ENCODE data around the gene LMOD1. TPM values are rescaled to one million over a fixed set of nuclear protein-coding genes. Genes with fewer than 3 reads are reported as not detected.

LMOD1 gene
- total RNA-seq, 1 experiment from 2014 or later: not detected

- Histone ChIP-seq H3K9me3 (ENCODE audit: low read depth, low read length, poor library complexity, severe bottlenecking) (no peaks in the 10 kb centered on the region), H3K4me3 (ENCODE audit: low read depth, low read length, poor library complexity, severe bottlenecking) (no peak overlapping the region), H3K27me3 (replicated peaks; ENCODE audit: insufficient read depth, low read depth, low read length, poor library complexity) (no peaks in the 10 kb centered on the region), H3K27ac (ENCODE audit: low read depth, low read length, poor library complexity, severe bottlenecking) (no peak overlapping the region), H3K4me1 (ENCODE audit: insufficient read depth, low read length, poor library complexity, severe bottlenecking) (no peaks in the 10 kb centered on the region), H3K36me3 (ENCODE audit: insufficient read depth, low read length, poor library complexity, severe bottlenecking) (no peaks in the 10 kb centered on the region)
- TF ChIP-seq CTCF (conservative IDR thresholded peaks at IDR 0.05; ENCODE audit: low read depth, low read length): no peak
- TF ChIP-seq EZH2 (IDR thresholded peaks at IDR 0.05; ENCODE audit: borderline replicate concordance, low read depth, low read length, poor library complexity, severe bottlenecking): no peak
- no TSS peak for BruUV-seq (replicated peaks)
- ChIA-PET POLR2A (ENCODE audit: low non-redundant PET) (no interaction called here), CTCF (no interaction called here)
- no peak for DNase-seq (ENCODE audit: low spot score)
- intact Hi-C loops (cut with micrococcal nuclease; ENCODE audit: unreplicated experiment): no loop called here
Observed at GRCh38 chr1:201925981-201926645, 20.2 kb downstream of the LMOD1 start.

- POLR2A ChIA-PET (ENCODE audit: low non-redundant PET): no interaction called here
Observed at GRCh38 chr1:201925301-201925567, 21.1 kb downstream of the LMOD1 start.

GRCh38 chr1:201921952-201922558 lies 24.3 kb downstream of the LMOD1 start:
- DNase-seq (ENCODE audit: low spot score): no peak
- H3K27ac ChIP-seq (ENCODE audit: low read depth, low read length, poor library complexity, severe bottlenecking): no peak overlapping the region
- no peaks in the 10 kb centered on the region for H3K36me3 ChIP-seq (ENCODE audit: insufficient read depth, low read length, poor library complexity, severe bottlenecking)
- BruUV-seq (replicated peaks): no TSS peak
- intact Hi-C loops (cut with micrococcal nuclease; ENCODE audit: unreplicated experiment): no loop called here
- ChIA-PET POLR2A (ENCODE audit: low non-redundant PET) (no interaction called here), CTCF (no interaction called here)
- H3K4me3 ChIP-seq (ENCODE audit: low read depth, low read length, poor library complexity, severe bottlenecking): no peak overlapping the region
- no peaks in the 10 kb centered on the region for H3K9me3 ChIP-seq (ENCODE audit: low read depth, low read length, poor library complexity, severe bottlenecking)
- no peaks in the 10 kb centered on the region for H3K27me3 ChIP-seq (replicated peaks; ENCODE audit: insufficient read depth, low read depth, low read length, poor library complexity)
- H3K4me1 ChIP-seq (ENCODE audit: insufficient read depth, low read length, poor library complexity, severe bottlenecking): no peaks in the 10 kb centered on the region
- TF ChIP-seq CTCF (conservative IDR thresholded peaks at IDR 0.05; ENCODE audit: low read depth, low read length) (no peak), EZH2 (IDR thresholded peaks at IDR 0.05; ENCODE audit: borderline replicate concordance, low read depth, low read length, poor library complexity, severe bottlenecking) (no peak)

More at GRCh38 chr1:201925301-201925567, 21.1 kb downstream of the LMOD1 start:
- Histone ChIP-seq H3K36me3 (ENCODE audit: insufficient read depth, low read length, poor library complexity, severe bottlenecking) (no peaks in the 10 kb centered on the region), H3K27me3 (replicated peaks; ENCODE audit: insufficient read depth, low read depth, low read length, poor library complexity) (no peaks in the 10 kb centered on the region), H3K9me3 (ENCODE audit: low read depth, low read length, poor library complexity, severe bottlenecking) (no peaks in the 10 kb centered on the region), H3K4me3 (ENCODE audit: low read depth, low read length, poor library complexity, severe bottlenecking) (no peak overlapping the region), H3K4me1 (ENCODE audit: insufficient read depth, low read length, poor library complexity, severe bottlenecking) (no peaks in the 10 kb centered on the region), H3K27ac (ENCODE audit: low read depth, low read length, poor library complexity, severe bottlenecking) (no peak overlapping the region)
- intact Hi-C loops (cut with micrococcal nuclease; ENCODE audit: unreplicated experiment): no loop called here
- no peak for DNase-seq (ENCODE audit: low spot score)
- BruUV-seq (replicated peaks): no TSS peak
- TF ChIP-seq CTCF (conservative IDR thresholded peaks at IDR 0.05; ENCODE audit: low read depth, low read length) (no peak), EZH2 (IDR thresholded peaks at IDR 0.05; ENCODE audit: borderline replicate concordance, low read depth, low read length, poor library complexity, severe bottlenecking) (no peak)
- CTCF ChIA-PET: no interaction called here
